WTC11 (cell line): ENCODE measurements around the gene RNF44. TPM values are rescaled to one million over a fixed set of nuclear protein-coding genes. Genes with fewer than 3 reads are reported as not detected.

ENCODE experiments used
- ATAC-seq: fragments of 200-7000 bp; cut with Tn5 transposase; 2 replicates; pipeline ENCODE4 v1.10.0; 2021; ENCODE audit warnings: mild to moderate bottlenecking, moderate library complexity
- CTCF ChIA-PET: fragments of 300-600 bp; sonication (Branson Sonifier 250); formaldehyde crosslinking; loops from one replicate; lab custom pipeline; 2021; ENCODE audit warnings: antibody characterized with exemption; lab: Charles Lee
- POLR2A ChIA-PET: fragments of 350-600 bp; sonication (Branson Sonifier 250); formaldehyde crosslinking; loops from one replicate; lab custom pipeline; 2021; ENCODE audit warnings: antibody characterized with exemption; lab: Charles Lee
- DNase-seq: peaks from one replicate; pipeline ENCODE4 v3.0.0; 2021; ENCODE audit warnings: low spot score
- H3K27ac Mint-ChIP-seq: 2 replicates; pipeline ENCODE4 v1.8.0; 2021; ENCODE audit warnings: mixed read lengths
- H3K27me3 Mint-ChIP-seq: 2 replicates; pipeline ENCODE4 v1.8.0; 2021; ENCODE audit warnings: low read depth, mild to moderate bottlenecking, moderate library complexity, mixed read lengths
- H3K36me3 Mint-ChIP-seq: 2 replicates; pipeline ENCODE4 v1.8.0; 2021; ENCODE audit warnings: mixed read lengths
- H3K4me1 Mint-ChIP-seq: 2 replicates; pipeline ENCODE4 v1.8.0; 2022; ENCODE audit warnings: mixed read lengths
- H3K4me3 Mint-ChIP-seq: 2 replicates; pipeline ENCODE4 v1.8.0; 2021; ENCODE audit warnings: mild to moderate bottlenecking, moderate library complexity, mixed read lengths
- H3K9me3 Mint-ChIP-seq: 2 replicates; pipeline ENCODE4 v1.8.0; 2021; ENCODE audit warnings: mixed read lengths
- ATF1 ChIP-seq: sonication (generic); formaldehyde crosslinking; IDR thresholded peaks from 2 replicates; pipeline ENCODE4 v1.8.1; 2023; ENCODE audit warnings: mild to moderate bottlenecking, moderate library complexity, missing genetic modification reagents
- ATF3 ChIP-seq: sonication (generic); formaldehyde crosslinking; conservative IDR thresholded peaks from 2 replicates; pipeline ENCODE4 v1.8.1; 2022; ENCODE audit warnings: mild to moderate bottlenecking, missing genetic modification reagents
- CREB1 ChIP-seq: sonication (generic); formaldehyde crosslinking; IDR thresholded peaks from 2 replicates; pipeline ENCODE4 v1.8.0; 2023; ENCODE audit warnings: mild to moderate bottlenecking, missing genetic modification reagents
- ESRRA ChIP-seq: sonication (generic); formaldehyde crosslinking; IDR thresholded peaks from 2 replicates; pipeline ENCODE4 v1.8.1; 2022; ENCODE audit warnings: mild to moderate bottlenecking, missing genetic modification reagents, borderline replicate concordance
- ETV6 ChIP-seq: sonication (generic); formaldehyde crosslinking; IDR thresholded peaks from 2 replicates; pipeline ENCODE4 v1.8.1; 2022; ENCODE audit warnings: mild to moderate bottlenecking, missing genetic modification reagents
- FOXP1 ChIP-seq: sonication (generic); formaldehyde crosslinking; IDR thresholded peaks from 2 replicates; pipeline ENCODE4 v1.8.0; 2022; ENCODE audit warnings: missing genetic modification reagents, mild to moderate bottlenecking, moderate library complexity, borderline replicate concordance
- GABPB1 ChIP-seq: sonication (generic); formaldehyde crosslinking; IDR thresholded peaks from 2 replicates; pipeline ENCODE4 v1.8.1; 2023; ENCODE audit warnings: mild to moderate bottlenecking, missing genetic modification reagents
- GTF2I ChIP-seq: fragments of 250-450 bp; sonication (Bioruptor Pico); conservative IDR thresholded peaks from 2 replicates; pipeline ENCODE4 v1.4.0; 2021; ENCODE audit warnings: mild to moderate bottlenecking
- IRF2 ChIP-seq: sonication (generic); formaldehyde crosslinking; IDR thresholded peaks from 2 replicates; pipeline ENCODE4 v1.8.0; 2022; ENCODE audit warnings: low read depth, missing genetic modification reagents, borderline replicate concordance
- KAT7 ChIP-seq: sonication (generic); formaldehyde crosslinking; IDR thresholded peaks from 2 replicates; pipeline ENCODE4 v1.8.1; 2023; ENCODE audit warnings: missing genetic modification reagents, mild to moderate bottlenecking, borderline replicate concordance
- MXD4 ChIP-seq: fragments of 250-450 bp; sonication (Bioruptor Pico); IDR thresholded peaks from 2 replicates; pipeline ENCODE4 v1.8.0; 2021; ENCODE audit warnings: mild to moderate bottlenecking, moderate library complexity, borderline replicate concordance
- MYBL2 ChIP-seq: sonication (generic); formaldehyde crosslinking; IDR thresholded peaks from 2 replicates; pipeline ENCODE4 v1.8.1; 2023; ENCODE audit warnings: mild to moderate bottlenecking, moderate library complexity, missing genetic modification reagents
- NFATC4 ChIP-seq: fragments of 250-450 bp; sonication (Bioruptor Pico); IDR thresholded peaks from 2 replicates; pipeline ENCODE4 v1.9.0; 2021; ENCODE audit warnings: mild to moderate bottlenecking
- NR3C1 ChIP-seq: sonication (generic); formaldehyde crosslinking; conservative IDR thresholded peaks from 2 replicates; pipeline ENCODE4 v1.8.1; 2023; ENCODE audit warnings: low read depth, mild to moderate bottlenecking, missing genetic modification reagents
- PRRX2 ChIP-seq: fragments of 250-450 bp; sonication (Bioruptor Pico); IDR thresholded peaks from 2 replicates; pipeline ENCODE4 v1.8.0; 2021; ENCODE audit warnings: mild to moderate bottlenecking
- TEAD1 ChIP-seq: sonication (generic); formaldehyde crosslinking; IDR thresholded peaks from 2 replicates; pipeline ENCODE4 v1.8.0; 2022; ENCODE audit warnings: mild to moderate bottlenecking, missing genetic modification reagents
- ZNF138 ChIP-seq: sonication (generic); formaldehyde crosslinking; conservative IDR thresholded peaks from 2 replicates; pipeline ENCODE4 v1.8.1; 2022; ENCODE audit warnings: mild to moderate bottlenecking, moderate library complexity, missing genetic modification reagents
- ZNF281 ChIP-seq: sonication (generic); formaldehyde crosslinking; IDR thresholded peaks from 2 replicates; pipeline ENCODE4 v1.8.0; 2023; ENCODE audit warnings: mild to moderate bottlenecking, missing genetic modification reagents
- ZNF396 ChIP-seq: fragments of 250-450 bp; sonication (Bioruptor Pico); IDR thresholded peaks from 2 replicates; pipeline ENCODE4 v1.8.0; 2021; ENCODE audit warnings: mild to moderate bottlenecking, moderate library complexity, borderline replicate concordance
- ZNF423 ChIP-seq: fragments of 250-450 bp; sonication (Bioruptor Pico); IDR thresholded peaks from 2 replicates; pipeline ENCODE4 v2.1.2; 2022; ENCODE audit warnings: mild to moderate bottlenecking, moderate library complexity
- ZNF671 ChIP-seq: fragments of 250-450 bp; sonication (Bioruptor Pico); IDR thresholded peaks from 2 replicates; pipeline ENCODE4 v1.8.0; 2021; ENCODE audit warnings: mild to moderate bottlenecking
- total RNA-seq: library from RNA; stranded (reverse); gene quantifications from 3 replicates; pipeline ENCODE4 v1.2.3, GENCODE V29; 2021
- TF ChIP-seq, protein P1 (sequence below): sonication (generic); formaldehyde crosslinking; IDR thresholded peaks from 2 replicates; pipeline ENCODE4 v1.8.1; 2022; ENCODE audit warnings: mild to moderate bottlenecking, moderate library complexity, missing genetic modification reagents
- TF ChIP-seq, protein P2 (sequence below): sonication (generic); formaldehyde crosslinking; IDR thresholded peaks from 2 replicates; pipeline ENCODE4 v1.8.0; 2022; ENCODE audit warnings: mild to moderate bottlenecking, missing genetic modification reagents
- TF ChIP-seq, protein P3 (sequence below): sonication (generic); formaldehyde crosslinking; IDR thresholded peaks from 2 replicates; pipeline ENCODE4 v1.8.1; 2023; ENCODE audit warnings: mild to moderate bottlenecking, missing genetic modification reagents
- TF ChIP-seq, protein P4 (sequence below): sonication (generic); formaldehyde crosslinking; IDR thresholded peaks from 2 replicates; pipeline ENCODE4 v1.8.0; 2022; ENCODE audit warnings: mild to moderate bottlenecking, missing genetic modification reagents
- TF ChIP-seq, protein P5 (sequence below): fragments of 250-450 bp; sonication (Bioruptor Pico); IDR thresholded peaks from 2 replicates; pipeline ENCODE4 v1.9.0; 2021; ENCODE audit warnings: mild to moderate bottlenecking

RNF44 gene
- total RNA-seq, 1 experiment from 2014 or later: 233 TPM

GRCh38 chr5:176536132-176536901 lies 885 bp downstream of the RNF44 start:
- Mint-ChIP-seq H3K36me3 (peaks cover 21% of the 10 kb centered on the region), H3K27ac (peak overlapping the region; percentile 98), H3K4me1 (peaks cover 58% of the 10 kb centered on the region), H3K9me3 (no peaks in the 10 kb centered on the region), H3K27me3 (no peaks in the 10 kb centered on the region), H3K4me3 (peak overlapping the region; percentile 94)
- ChIA-PET CTCF (interaction anchor here (0.6 to 2.0 kb wide), 5 partner anchors 13 to 958 kb away, joined by 3 to 26 read pairs (median 3); partner anchors contain the start of genes CDHR2 and FAF2), POLR2A (interaction anchor here (0.6 to 3.4 kb wide), 9 partner anchors 7 to 852 kb away, joined by 3 to 30 read pairs (median 4); partner anchors contain the start of genes CDHR2, FAF2, HIGD2A and NOP16)
- ATAC-seq (no peak), DNase-seq (peak; percentile 77)
- TF ChIP-seq TEAD1 (CRISPR knock-in tag): peak; percentile 43; the same call in 1 of the 2 replicates
- no peak for TF ChIP-seq GABPB1
- TF ChIP-seq ZNF671: no peak
- TF ChIP-seq NFATC4 (CRISPR knock-in tag): no peak
- TF ChIP-seq ZNF281 (CRISPR knock-in tag): peak; percentile 60; the same call in 1 of the 2 replicates
- no peak for TF ChIP-seq MXD4 (CRISPR knock-in tag)
- 0 out of 2 replicates have a peak, but pooled peaks have one; percentile 44 for TF ChIP-seq MYBL2 (CRISPR knock-in tag)
- TF ChIP-seq NR3C1 (CRISPR knock-in tag): no peak
- 0 out of 2 replicates have a peak, but pooled peaks have one; percentile 44 for TF ChIP-seq ETV6 (CRISPR knock-in tag)
- 0 out of 2 replicates have a peak, but pooled peaks have one; percentile 15 for TF ChIP-seq GTF2I
- TF ChIP-seq, protein P1, sequence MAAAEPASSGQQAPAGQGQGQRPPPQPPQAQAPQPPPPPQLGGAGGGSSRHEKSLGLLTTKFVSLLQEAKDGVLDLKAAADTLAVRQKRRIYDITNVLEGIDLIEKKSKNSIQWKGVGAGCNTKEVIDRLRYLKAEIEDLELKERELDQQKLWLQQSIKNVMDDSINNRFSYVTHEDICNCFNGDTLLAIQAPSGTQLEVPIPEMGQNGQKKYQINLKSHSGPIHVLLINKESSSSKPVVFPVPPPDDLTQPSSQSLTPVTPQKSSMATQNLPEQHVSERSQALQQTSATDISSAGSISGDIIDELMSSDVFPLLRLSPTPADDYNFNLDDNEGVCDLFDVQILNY: no peak
- TF ChIP-seq, protein P2, sequence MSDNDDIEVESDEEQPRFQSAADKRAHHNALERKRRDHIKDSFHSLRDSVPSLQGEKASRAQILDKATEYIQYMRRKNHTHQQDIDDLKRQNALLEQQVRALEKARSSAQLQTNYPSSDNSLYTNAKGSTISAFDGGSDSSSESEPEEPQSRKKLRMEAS (CRISPR knock-in tag): peak; percentile 85
- no peak for TF ChIP-seq ZNF138
- no peak for TF ChIP-seq ZNF396 (CRISPR knock-in tag)
- TF ChIP-seq ZNF423: peak; percentile 87
- TF ChIP-seq, protein P3, sequence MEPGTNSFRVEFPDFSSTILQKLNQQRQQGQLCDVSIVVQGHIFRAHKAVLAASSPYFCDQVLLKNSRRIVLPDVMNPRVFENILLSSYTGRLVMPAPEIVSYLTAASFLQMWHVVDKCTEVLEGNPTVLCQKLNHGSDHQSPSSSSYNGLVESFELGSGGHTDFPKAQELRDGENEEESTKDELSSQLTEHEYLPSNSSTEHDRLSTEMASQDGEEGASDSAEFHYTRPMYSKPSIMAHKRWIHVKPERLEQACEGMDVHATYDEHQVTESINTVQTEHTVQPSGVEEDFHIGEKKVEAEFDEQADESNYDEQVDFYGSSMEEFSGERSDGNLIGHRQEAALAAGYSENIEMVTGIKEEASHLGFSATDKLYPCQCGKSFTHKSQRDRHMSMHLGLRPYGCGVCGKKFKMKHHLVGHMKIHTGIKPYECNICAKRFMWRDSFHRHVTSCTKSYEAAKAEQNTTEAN (CRISPR knock-in tag): no peak
- no peak for TF ChIP-seq ATF3 (CRISPR knock-in tag)
- TF ChIP-seq KAT7 (CRISPR knock-in tag): peak; percentile 63; the same call in 1 of the 2 replicates
- no peak for TF ChIP-seq ESRRA (CRISPR knock-in tag)
- TF ChIP-seq FOXP1 (CRISPR knock-in tag): no peak
- TF ChIP-seq, protein P4, sequence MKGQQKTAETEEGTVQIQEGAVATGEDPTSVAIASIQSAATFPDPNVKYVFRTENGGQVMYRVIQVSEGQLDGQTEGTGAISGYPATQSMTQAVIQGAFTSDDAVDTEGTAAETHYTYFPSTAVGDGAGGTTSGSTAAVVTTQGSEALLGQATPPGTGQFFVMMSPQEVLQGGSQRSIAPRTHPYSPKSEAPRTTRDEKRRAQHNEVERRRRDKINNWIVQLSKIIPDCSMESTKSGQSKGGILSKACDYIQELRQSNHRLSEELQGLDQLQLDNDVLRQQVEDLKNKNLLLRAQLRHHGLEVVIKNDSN (CRISPR knock-in tag): peak; percentile 9; the same call in 1 of the 2 replicates
- TF ChIP-seq, protein P5, sequence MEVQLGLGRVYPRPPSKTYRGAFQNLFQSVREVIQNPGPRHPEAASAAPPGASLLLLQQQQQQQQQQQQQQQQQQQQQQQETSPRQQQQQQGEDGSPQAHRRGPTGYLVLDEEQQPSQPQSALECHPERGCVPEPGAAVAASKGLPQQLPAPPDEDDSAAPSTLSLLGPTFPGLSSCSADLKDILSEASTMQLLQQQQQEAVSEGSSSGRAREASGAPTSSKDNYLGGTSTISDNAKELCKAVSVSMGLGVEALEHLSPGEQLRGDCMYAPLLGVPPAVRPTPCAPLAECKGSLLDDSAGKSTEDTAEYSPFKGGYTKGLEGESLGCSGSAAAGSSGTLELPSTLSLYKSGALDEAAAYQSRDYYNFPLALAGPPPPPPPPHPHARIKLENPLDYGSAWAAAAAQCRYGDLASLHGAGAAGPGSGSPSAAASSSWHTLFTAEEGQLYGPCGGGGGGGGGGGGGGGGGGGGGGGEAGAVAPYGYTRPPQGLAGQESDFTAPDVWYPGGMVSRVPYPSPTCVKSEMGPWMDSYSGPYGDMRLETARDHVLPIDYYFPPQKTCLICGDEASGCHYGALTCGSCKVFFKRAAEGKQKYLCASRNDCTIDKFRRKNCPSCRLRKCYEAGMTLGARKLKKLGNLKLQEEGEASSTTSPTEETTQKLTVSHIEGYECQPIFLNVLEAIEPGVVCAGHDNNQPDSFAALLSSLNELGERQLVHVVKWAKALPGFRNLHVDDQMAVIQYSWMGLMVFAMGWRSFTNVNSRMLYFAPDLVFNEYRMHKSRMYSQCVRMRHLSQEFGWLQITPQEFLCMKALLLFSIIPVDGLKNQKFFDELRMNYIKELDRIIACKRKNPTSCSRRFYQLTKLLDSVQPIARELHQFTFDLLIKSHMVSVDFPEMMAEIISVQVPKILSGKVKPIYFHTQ (CRISPR knock-in tag): no peak
- no peak for TF ChIP-seq CREB1 (CRISPR knock-in tag)
- TF ChIP-seq ATF1 (CRISPR knock-in tag): no peak
- no peak for TF ChIP-seq PRRX2
- no peak for TF ChIP-seq IRF2 (CRISPR knock-in tag)
